Hepatocyte (in vitro differentiated cells): ENCODE results near the gene TTLL10.

Experiments
- EZH2 ChIP-seq: fragments of 200-600 bp; sonication (generic); IDR thresholded peaks from 2 replicates; pipeline ENCODE4 v1.6.1; 2016; ENCODE audit warnings: antibody characterized with exemption, mild to moderate bottlenecking, borderline replicate concordance
- TF ChIP-seq, protein P1 (sequence below): fragments of 200-600 bp; sonication (generic); IDR thresholded peaks from 2 replicates; pipeline ENCODE4 v1.5.1; 2016; ENCODE audit warnings: antibody characterized with exemption, mild to moderate bottlenecking; ENCODE audit not compliant: poor library complexity

DNA sequence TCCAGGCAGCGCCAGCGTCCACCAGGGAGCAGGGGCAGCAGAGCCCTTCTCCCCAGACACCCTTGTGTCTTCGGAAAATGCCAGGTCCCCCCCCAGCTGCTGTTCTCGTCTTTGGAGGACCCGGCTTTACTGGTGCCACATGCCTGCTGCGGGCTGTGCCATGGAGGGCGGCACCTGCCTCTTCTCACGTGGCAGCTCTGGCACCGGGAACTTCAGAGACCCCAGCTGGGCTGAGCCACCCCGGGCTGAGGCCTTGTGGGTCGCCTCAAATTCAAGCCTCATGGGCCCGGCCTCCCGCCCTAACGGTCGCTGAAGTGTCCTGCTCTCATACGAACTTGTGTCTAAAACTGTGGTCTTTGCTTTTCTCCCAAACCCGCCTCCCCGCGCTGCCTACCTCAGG is 30.8 kb upstream of the TTLL10 start:
- TF ChIP-seq, protein P1, sequence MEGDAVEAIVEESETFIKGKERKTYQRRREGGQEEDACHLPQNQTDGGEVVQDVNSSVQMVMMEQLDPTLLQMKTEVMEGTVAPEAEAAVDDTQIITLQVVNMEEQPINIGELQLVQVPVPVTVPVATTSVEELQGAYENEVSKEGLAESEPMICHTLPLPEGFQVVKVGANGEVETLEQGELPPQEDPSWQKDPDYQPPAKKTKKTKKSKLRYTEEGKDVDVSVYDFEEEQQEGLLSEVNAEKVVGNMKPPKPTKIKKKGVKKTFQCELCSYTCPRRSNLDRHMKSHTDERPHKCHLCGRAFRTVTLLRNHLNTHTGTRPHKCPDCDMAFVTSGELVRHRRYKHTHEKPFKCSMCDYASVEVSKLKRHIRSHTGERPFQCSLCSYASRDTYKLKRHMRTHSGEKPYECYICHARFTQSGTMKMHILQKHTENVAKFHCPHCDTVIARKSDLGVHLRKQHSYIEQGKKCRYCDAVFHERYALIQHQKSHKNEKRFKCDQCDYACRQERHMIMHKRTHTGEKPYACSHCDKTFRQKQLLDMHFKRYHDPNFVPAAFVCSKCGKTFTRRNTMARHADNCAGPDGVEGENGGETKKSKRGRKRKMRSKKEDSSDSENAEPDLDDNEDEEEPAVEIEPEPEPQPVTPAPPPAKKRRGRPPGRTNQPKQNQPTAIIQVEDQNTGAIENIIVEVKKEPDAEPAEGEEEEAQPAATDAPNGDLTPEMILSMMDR: no peak
- TF ChIP-seq EZH2: no peak
